Osteocyte (in vitro differentiated cells): ENCODE measurements around the gene OAS1. TPM values are rescaled to one million over a fixed set of nuclear protein-coding genes. Genes with fewer than 3 reads are reported as not detected.

Experiments
- DNase-seq: peaks from one replicate; pipeline ENCODE4 v3.0.0; 2021; ENCODE audit warnings: mixed read lengths; ENCODE audit not compliant: unreplicated experiment; ENCODE audit errors: extremely low spot score
- H3K27ac Mint-ChIP-seq: one replicate; pipeline ENCODE4 v1.8.0; 2021; ENCODE audit warnings: mild to moderate bottlenecking, mixed read lengths; ENCODE audit not compliant: unreplicated experiment
- H3K27me3 Mint-ChIP-seq: one replicate; pipeline ENCODE4 v1.8.0; 2021; ENCODE audit warnings: mixed read lengths; ENCODE audit not compliant: unreplicated experiment
- H3K36me3 Mint-ChIP-seq: one replicate; pipeline ENCODE4 v1.8.0; 2021; ENCODE audit warnings: mixed read lengths; ENCODE audit not compliant: unreplicated experiment
- H3K4me1 Mint-ChIP-seq: one replicate; pipeline ENCODE4 v1.8.0; 2021; ENCODE audit warnings: mixed read lengths; ENCODE audit not compliant: unreplicated experiment
- H3K4me3 Mint-ChIP-seq: one replicate; pipeline ENCODE4 v1.8.0; 2021; ENCODE audit warnings: mild to moderate bottlenecking, moderate library complexity, mixed read lengths; ENCODE audit not compliant: unreplicated experiment
- H3K9me3 Mint-ChIP-seq: one replicate; pipeline ENCODE4 v1.8.0; 2021; ENCODE audit warnings: mixed read lengths; ENCODE audit not compliant: unreplicated experiment
- total RNA-seq: library from RNA; stranded (reverse); gene quantifications from 2 replicates; pipeline ENCODE4 v1.2.1, GENCODE V29; 2021
- TF ChIP-seq, protein P1 (sequence below): fragments of 200-600 bp; sonication (generic); IDR thresholded peaks from 2 replicates; pipeline ENCODE4 v1.5.0; 2021; ENCODE audit warnings: antibody characterized with exemption, mild to moderate bottlenecking, moderate library complexity

Gene OAS1
- total RNA-seq, 1 donor from 2014 or later, result 0.48 TPM

DNA sequence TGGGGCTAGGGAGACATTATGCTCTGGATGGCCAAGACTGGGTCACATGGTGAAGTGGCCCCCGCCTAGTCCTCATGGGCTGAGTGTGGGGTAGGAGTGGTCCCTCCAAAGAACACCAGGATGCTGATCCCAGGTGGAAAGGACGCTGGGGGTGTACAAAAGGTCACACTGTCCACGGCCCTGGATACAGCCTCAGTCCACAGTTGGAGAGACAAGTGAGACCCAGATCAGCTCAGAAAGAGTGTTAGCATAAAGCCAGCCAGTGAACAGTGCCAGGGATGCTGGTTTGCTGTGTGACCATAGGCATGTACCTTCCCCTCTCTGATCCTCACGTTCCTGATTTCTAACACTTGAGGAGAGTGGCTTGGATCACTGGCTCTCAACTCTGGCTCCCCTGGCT is 58.2 kb downstream of the OAS1 start:
- no peaks in the 10 kb centered on the region for H3K27me3 Mint-ChIP-seq
- peaks cover 7% of the 10 kb centered on the region for H3K9me3 Mint-ChIP-seq
- H3K4me3 Mint-ChIP-seq, result no peak overlapping the region
- DNase-seq, result peak; percentile 76
- H3K27ac Mint-ChIP-seq, result no peak overlapping the region
- H3K36me3 Mint-ChIP-seq, result no peaks in the 10 kb centered on the region
- no peaks in the 10 kb centered on the region for H3K4me1 Mint-ChIP-seq
- TF ChIP-seq, protein P1, sequence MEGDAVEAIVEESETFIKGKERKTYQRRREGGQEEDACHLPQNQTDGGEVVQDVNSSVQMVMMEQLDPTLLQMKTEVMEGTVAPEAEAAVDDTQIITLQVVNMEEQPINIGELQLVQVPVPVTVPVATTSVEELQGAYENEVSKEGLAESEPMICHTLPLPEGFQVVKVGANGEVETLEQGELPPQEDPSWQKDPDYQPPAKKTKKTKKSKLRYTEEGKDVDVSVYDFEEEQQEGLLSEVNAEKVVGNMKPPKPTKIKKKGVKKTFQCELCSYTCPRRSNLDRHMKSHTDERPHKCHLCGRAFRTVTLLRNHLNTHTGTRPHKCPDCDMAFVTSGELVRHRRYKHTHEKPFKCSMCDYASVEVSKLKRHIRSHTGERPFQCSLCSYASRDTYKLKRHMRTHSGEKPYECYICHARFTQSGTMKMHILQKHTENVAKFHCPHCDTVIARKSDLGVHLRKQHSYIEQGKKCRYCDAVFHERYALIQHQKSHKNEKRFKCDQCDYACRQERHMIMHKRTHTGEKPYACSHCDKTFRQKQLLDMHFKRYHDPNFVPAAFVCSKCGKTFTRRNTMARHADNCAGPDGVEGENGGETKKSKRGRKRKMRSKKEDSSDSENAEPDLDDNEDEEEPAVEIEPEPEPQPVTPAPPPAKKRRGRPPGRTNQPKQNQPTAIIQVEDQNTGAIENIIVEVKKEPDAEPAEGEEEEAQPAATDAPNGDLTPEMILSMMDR, result no peak

DNA sequence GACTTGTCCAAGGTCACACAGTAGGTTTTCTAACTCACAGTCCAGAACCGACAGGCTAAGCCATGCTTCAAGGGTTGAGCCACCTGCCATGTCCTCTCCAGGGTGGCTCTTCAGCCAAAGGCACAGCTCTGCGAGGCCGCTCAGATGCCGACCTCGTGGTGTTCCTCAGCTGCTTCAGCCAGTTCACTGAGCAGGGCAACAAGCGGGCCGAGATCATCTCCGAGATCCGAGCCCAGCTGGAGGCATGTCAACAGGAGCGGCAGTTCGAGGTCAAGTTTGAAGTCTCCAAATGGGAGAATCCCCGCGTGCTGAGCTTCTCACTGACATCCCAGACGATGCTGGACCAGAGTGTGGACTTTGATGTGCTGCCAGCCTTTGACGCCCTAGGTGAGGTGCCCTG is 58.9 kb downstream of the OAS1 start:
- Mint-ChIP-seq H3K9me3 (peaks cover 6% of the 10 kb centered on the region), H3K4me3 (no peak overlapping the region), H3K27me3 (no peaks in the 10 kb centered on the region), H3K27ac (no peak overlapping the region), H3K36me3 (no peaks in the 10 kb centered on the region), H3K4me1 (no peaks in the 10 kb centered on the region)
- TF ChIP-seq, protein P1, result no peak
- no peak for DNase-seq

DNA sequence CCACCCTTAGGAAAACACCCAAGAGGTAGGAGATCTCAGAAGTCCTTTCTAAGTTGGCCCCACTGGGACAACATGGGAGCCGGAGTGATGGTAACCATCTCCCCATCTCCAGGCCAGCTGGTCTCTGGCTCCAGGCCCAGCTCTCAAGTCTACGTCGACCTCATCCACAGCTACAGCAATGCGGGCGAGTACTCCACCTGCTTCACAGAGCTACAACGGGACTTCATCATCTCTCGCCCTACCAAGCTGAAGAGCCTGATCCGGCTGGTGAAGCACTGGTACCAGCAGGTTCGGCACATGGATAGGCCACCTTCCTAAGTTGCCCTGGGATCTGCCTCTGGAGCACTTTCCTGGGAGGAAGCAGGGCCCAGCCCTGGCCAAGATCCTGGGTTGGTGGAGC is 60.5 kb downstream of the OAS1 start:
- Mint-ChIP-seq H3K36me3 (no peaks in the 10 kb centered on the region), H3K27me3 (no peaks in the 10 kb centered on the region), H3K4me1 (no peaks in the 10 kb centered on the region), H3K27ac (no peak overlapping the region), H3K4me3 (no peak overlapping the region), H3K9me3 (no peaks in the 10 kb centered on the region)
- TF ChIP-seq, protein P1, result no peak
- DNase-seq, result no peak

DNA sequence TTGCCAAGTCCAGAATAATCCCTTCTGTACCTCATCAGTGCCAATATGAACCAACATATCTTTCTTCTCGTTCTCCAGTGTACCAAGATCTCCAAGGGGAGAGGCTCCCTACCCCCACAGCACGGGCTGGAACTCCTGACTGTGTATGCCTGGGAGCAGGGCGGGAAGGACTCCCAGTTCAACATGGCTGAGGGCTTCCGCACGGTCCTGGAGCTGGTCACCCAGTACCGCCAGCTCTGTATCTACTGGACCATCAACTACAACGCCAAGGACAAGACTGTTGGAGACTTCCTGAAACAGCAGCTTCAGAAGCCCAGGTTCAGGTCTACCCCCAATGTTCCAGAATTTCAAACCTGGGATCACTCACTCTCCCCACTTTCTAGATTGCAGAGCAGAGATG is 61.1 kb downstream of the OAS1 start:
- TF ChIP-seq, protein P1, result no peak
- H3K4me1 Mint-ChIP-seq, result no peaks in the 10 kb centered on the region
- no peak overlapping the region for H3K4me3 Mint-ChIP-seq
- no peak for DNase-seq
- no peaks in the 10 kb centered on the region for H3K9me3 Mint-ChIP-seq
- H3K27me3 Mint-ChIP-seq, result no peaks in the 10 kb centered on the region
- no peaks in the 10 kb centered on the region for H3K36me3 Mint-ChIP-seq
- H3K27ac Mint-ChIP-seq, result no peak overlapping the region

Other genes with a start within 250 kb of the OAS1 start
- not detected in 2 replicates for gene RPH3A, start 115.2 kb upstream of the OAS1 start, total RNA-seq
- 0.13 TPM in 1 of 2 replicates, not detected in the other for gene OAS3, start 31.5 kb downstream of the OAS1 start, total RNA-seq
- gene OAS2, start 71.6 kb downstream of the OAS1 start, total RNA-seq, result not detected in 2 replicates
- gene DTX1, start 149.8 kb downstream of the OAS1 start, total RNA-seq, result not detected in 2 replicates
- gene RASAL1, start 228.8 kb downstream of the OAS1 start, total RNA-seq, result not detected in 2 replicates
- not detected in 2 replicates for gene CFAP73, start 242.8 kb downstream of the OAS1 start, total RNA-seq